Fibroblast of the aortic adventitia (primary cell): Measurements from ENCODE around the gene MIS18BP1. TPM values are rescaled to one million over a fixed set of nuclear protein-coding genes. Genes with fewer than 3 reads are reported as not detected.

ENCODE experiments used
- DNase-seq: peaks from one replicate; pipeline ENCODE4 v3.0.0-alpha.2; 2010; ENCODE audit warnings: low read depth
- H3K4me3 ChIP-seq: 2 replicates; pipeline ENCODE4 v1.5.1; 2011; ENCODE audit warnings: low read depth, mild to moderate bottlenecking, control low read depth, low read length, moderate library complexity
- total RNA-seq: library from RNA; depleted of rRNA; stranded (reverse); fragments of >200 nt; gene quantifications from 2 replicates; pipeline ENCODE4 v1.2.3, GENCODE V29; 2012; ENCODE audit warnings: low replicate concordance
- TF ChIP-seq, protein P1 (sequence below): IDR thresholded peaks from 2 replicates; pipeline ENCODE4 v1.5.1; 2011; ENCODE audit warnings: mild to moderate bottlenecking, low read length, control low read depth, inconsistent platforms; ENCODE audit not compliant: insufficient read depth

MIS18BP1 gene
- total RNA-seq, 1 donor, result 45.3 TPM

GRCh38 chr14:45254771-45255170 is 1.8 kb upstream of the MIS18BP1 start:
- H3K4me3 ChIP-seq, result no peak overlapping the region
- DNase-seq, result no peak
- TF ChIP-seq, protein P1, sequence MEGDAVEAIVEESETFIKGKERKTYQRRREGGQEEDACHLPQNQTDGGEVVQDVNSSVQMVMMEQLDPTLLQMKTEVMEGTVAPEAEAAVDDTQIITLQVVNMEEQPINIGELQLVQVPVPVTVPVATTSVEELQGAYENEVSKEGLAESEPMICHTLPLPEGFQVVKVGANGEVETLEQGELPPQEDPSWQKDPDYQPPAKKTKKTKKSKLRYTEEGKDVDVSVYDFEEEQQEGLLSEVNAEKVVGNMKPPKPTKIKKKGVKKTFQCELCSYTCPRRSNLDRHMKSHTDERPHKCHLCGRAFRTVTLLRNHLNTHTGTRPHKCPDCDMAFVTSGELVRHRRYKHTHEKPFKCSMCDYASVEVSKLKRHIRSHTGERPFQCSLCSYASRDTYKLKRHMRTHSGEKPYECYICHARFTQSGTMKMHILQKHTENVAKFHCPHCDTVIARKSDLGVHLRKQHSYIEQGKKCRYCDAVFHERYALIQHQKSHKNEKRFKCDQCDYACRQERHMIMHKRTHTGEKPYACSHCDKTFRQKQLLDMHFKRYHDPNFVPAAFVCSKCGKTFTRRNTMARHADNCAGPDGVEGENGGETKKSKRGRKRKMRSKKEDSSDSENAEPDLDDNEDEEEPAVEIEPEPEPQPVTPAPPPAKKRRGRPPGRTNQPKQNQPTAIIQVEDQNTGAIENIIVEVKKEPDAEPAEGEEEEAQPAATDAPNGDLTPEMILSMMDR, result no peak

DNA sequence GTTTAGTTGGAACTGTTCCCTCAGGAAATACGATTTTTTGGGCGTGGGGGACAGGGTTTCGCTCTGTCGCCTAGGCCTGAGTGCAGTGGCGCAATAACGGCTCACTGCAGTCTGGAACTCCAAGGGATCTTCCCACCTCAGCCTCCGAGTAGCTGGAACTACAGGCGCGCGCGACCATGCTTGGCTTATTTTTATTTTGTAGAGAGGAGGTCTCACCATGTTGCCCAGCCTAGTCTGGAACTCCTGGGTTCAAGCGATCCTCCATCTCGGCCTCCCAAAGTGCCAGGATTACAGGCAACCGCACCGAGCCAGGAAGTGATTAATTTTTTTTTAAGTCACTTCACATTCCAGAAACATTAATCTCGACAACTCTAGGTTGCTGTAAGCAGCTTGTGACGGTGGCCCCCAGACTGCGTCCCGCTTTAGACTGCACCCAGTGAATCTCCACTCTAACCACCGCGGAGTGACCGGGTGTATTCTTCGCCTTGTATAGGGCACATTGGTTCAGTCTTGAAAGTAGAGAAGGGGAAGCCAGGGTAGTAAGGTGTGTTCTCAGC is 830 bp upstream of the MIS18BP1 start:
- peak overlapping the region; percentile 85 for H3K4me3 ChIP-seq
- DNase-seq, result no peak
- TF ChIP-seq, protein P1, result no peak

DNA sequence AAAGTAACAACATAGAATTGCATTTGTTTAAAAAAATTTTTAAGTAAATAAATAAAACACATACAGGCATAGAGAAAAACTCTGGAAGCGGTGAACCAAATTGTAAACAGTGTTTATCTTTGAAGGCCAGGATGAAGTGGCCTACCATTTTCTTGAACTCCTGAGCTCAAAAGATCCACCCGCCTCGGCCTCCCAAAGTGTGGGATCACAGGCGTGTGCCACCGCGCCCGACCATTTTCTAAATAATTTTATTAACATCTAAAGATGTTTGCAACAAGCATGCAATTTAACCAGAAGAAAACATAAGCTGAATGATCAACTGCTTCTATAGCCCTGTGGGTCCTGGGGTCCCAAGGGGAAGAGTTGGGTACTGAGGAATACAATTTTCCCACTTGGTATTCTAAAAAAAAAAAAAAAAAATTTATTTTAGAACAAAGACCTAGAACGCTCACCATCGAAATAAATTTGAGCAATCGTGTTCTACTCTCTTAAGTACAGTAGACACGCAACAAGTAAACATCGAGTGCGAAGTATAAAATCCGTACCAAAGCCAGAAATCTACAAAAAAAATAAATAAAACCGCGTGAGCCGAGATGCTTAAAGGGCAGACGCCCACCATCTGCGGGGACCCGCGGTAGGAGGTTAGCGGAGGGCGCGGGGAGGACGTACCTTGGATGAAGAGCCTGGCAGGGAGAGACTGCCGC is 484 bp downstream of the MIS18BP1 start:
- peak; percentile 25 for DNase-seq

DNA sequence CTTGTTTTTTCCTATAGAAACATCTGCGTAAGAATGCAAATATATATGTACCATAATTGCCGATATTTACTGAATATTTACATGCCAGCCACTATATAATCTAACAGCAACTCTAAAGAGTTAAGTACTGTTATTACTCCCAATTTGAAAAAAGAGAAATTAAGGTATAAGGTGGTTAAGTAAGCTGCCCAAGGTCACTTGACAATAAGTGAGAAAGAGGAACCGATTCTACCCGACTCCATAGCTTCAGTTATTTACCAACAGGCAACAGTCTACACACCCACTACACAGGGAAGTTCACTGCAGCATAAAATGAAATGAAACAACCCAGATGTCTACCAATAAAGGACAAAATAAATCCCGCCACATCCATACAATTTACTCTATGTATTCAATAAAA is 1.1 kb downstream of the MIS18BP1 start:
- TF ChIP-seq, protein P1, result no peak
- DNase-seq, result peak; percentile 26

More for the DNA sequence above, 484 bp downstream of the MIS18BP1 start:
- peak overlapping the region; percentile 85 for H3K4me3 ChIP-seq
- TF ChIP-seq, protein P1, result no peak

DNA sequence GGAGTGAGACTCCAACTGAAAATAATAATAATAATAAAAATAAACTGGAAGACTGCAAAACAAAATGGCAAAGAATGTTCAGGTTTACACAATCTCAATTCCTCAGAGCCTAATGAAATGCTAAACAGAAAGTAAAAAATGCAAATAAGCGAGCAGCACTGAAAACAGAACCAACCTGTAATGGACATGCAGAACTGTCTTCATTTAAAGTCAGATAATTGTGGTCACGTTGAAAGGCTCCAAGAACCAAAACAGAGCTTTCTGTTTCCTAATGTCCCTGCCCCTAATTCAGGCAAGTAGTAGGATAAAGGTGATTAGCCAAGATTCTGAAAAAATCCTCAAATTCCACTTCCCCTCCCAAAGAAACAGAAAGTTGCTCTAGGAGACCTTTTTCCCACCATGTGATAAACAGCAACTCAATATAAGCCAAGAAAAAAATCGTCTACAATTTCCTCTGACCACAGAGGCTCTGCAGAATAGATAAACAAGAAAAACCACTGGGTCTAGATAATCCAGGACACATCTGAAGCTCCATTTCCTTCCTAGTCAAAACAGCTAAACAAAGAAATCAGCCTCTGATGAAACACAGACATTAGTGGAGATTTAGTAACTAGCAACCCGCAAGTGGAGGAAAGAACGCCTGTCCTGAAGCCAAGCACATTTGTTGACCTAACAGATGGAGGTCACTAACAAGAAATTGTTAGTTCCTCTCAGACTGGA is 3.0 kb downstream of the MIS18BP1 start:
- peak; percentile 64 for DNase-seq
- H3K4me3 ChIP-seq, result peak overlapping the region; percentile 29
- TF ChIP-seq, protein P1, result no peak

More for the DNA sequence above, 1.1 kb downstream of the MIS18BP1 start:
- H3K4me3 ChIP-seq, result peak overlapping the region; percentile 85

DNA sequence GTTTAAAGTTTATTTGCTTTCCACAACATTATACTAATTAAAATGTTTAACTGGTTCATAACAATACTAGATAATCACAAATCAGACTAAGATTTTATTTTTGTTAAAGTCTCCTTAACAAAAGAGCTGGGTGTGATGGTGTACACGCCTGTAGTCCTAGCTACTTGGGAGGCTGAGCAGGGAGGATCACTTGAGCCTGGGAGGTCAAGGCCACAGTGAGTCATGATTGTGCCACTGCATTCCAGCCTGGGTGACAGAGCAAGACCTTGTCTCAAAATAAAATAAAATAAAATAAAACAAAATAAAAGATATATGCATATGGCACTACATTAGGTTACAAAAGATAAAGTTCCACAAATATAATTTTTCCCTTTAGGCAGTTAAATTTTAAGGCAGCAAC is 5.6 kb downstream of the MIS18BP1 start:
- no peak overlapping the region for H3K4me3 ChIP-seq
- DNase-seq, result no peak
- TF ChIP-seq, protein P1, result no peak
